ENCODE results near the gene TMEM198. TPM values are rescaled to one million over a fixed set of nuclear protein-coding genes. Genes with fewer than 3 reads are reported as not detected.

TMEM198 gene
- total RNA-seq, 1 donor from 2014 or later, result 6.1 TPM

- no peak overlapping the region for H3K4me3 Mint-ChIP-seq (ENCODE audit: unreplicated experiment)
- no peak overlapping the region for H3K27ac Mint-ChIP-seq (ENCODE audit: unreplicated experiment)
- no peak for TF ChIP-seq CTCF (IDR thresholded peaks at IDR 0.05)
- no peaks in the 10 kb centered on the region for H3K9me3 Mint-ChIP-seq (ENCODE audit: low read depth)
- no peak for DNase-seq (ENCODE audit: low spot score)
- no peaks in the 10 kb centered on the region for H3K27me3 Mint-ChIP-seq (ENCODE audit: low read depth)
- peaks cover 4% of the 10 kb centered on the region for H3K36me3 Mint-ChIP-seq (ENCODE audit: low read depth)
- H3K4me1 Mint-ChIP-seq (ENCODE audit: low read depth), result peaks cover 18% of the 10 kb centered on the region
These were observed 12.6 kb downstream of the TMEM198 start for GRCh38 chr2:219556413-219556812.

- Mint-ChIP-seq H3K4me1 (ENCODE audit: low read depth) (peaks cover 18% of the 10 kb centered on the region), H3K27ac (ENCODE audit: unreplicated experiment) (no peak overlapping the region), H3K36me3 (ENCODE audit: low read depth) (peaks cover 4% of the 10 kb centered on the region), H3K4me3 (ENCODE audit: unreplicated experiment) (no peak overlapping the region), H3K9me3 (ENCODE audit: low read depth) (no peaks in the 10 kb centered on the region), H3K27me3 (ENCODE audit: low read depth) (no peaks in the 10 kb centered on the region)
- no peak for TF ChIP-seq CTCF (IDR thresholded peaks at IDR 0.05)
- DNase-seq (ENCODE audit: low spot score), result no peak
These were observed 13.5 kb downstream of the TMEM198 start for GRCh38 chr2:219557320-219557719.

- no peak for TF ChIP-seq CTCF (IDR thresholded peaks at IDR 0.05)
- peaks cover 18% of the 10 kb centered on the region for H3K4me1 Mint-ChIP-seq (ENCODE audit: low read depth)
- no peak overlapping the region for H3K4me3 Mint-ChIP-seq (ENCODE audit: unreplicated experiment)
- DNase-seq (ENCODE audit: low spot score), result no peak
- H3K27ac Mint-ChIP-seq (ENCODE audit: unreplicated experiment), result no peak overlapping the region
- H3K27me3 Mint-ChIP-seq (ENCODE audit: low read depth), result no peaks in the 10 kb centered on the region
- H3K9me3 Mint-ChIP-seq (ENCODE audit: low read depth), result no peaks in the 10 kb centered on the region
- H3K36me3 Mint-ChIP-seq (ENCODE audit: low read depth), result peaks cover 8% of the 10 kb centered on the region
These were observed 14.3 kb downstream of the TMEM198 start for GRCh38 chr2:219557791-219558785.

- Mint-ChIP-seq H3K4me1 (ENCODE audit: low read depth) (peaks cover 13% of the 10 kb centered on the region), H3K9me3 (ENCODE audit: low read depth) (no peaks in the 10 kb centered on the region), H3K36me3 (ENCODE audit: low read depth) (peaks cover 13% of the 10 kb centered on the region), H3K27me3 (ENCODE audit: low read depth) (no peaks in the 10 kb centered on the region), H3K27ac (ENCODE audit: unreplicated experiment) (no peak overlapping the region), H3K4me3 (ENCODE audit: unreplicated experiment) (no peak overlapping the region)
- no peak for DNase-seq (ENCODE audit: low spot score)
- TF ChIP-seq CTCF (IDR thresholded peaks at IDR 0.05), result no peak
These were observed 15.5 kb downstream of the TMEM198 start for GRCh38 chr2:219559156-219559915.
